ENCODE measurements around the gene CNGA4. TPM values are rescaled to one million over a fixed set of nuclear protein-coding genes. Genes with fewer than 3 reads are reported as not detected.

CNGA4 gene
- total and polyA plus RNA-seq, 2 of the 13 experiments (the other 11 are each of a cell fraction or from before 2014, with no cell fraction given): 0.03 TPM; not detected in 1

GRCh38 chr11:6269994-6270393 is 31.1 kb downstream of the CNGA4 start (continued):
- TF ChIP-seq MNT (IDR thresholded peaks at IDR 0.05) (0 out of 2 replicates have a peak, but pooled peaks have one; percentile 40), ZNF878 (CRISPR knock-in tag; IDR thresholded peaks at IDR 0.05) (no peak), HCFC1 (IDR thresholded peaks at IDR 0.05; ENCODE audit: low read depth, low read length) (no peak), POLR2A (IDR thresholded peaks at IDR 0.05; ENCODE audit: insufficient read depth in 1 of 2, low read depth in 2 of 2, low read length in 2 of 2) (no peak), CTCF (CRISPR knock-in tag; IDR thresholded peaks at IDR 0.05) (peak; percentile 45), ZNF720 (CRISPR knock-in tag; IDR thresholded peaks at IDR 0.05) (no peak), SALL1 (CRISPR knock-in tag; IDR thresholded peaks at IDR 0.05) (no peak), ZSCAN9 (CRISPR knock-in tag; IDR thresholded peaks at IDR 0.05; ENCODE audit: borderline replicate concordance) (no peak), ZBTB7B (CRISPR knock-in tag; IDR thresholded peaks at IDR 0.05) (no peak)
- TF ChIP-seq, protein P1, sequence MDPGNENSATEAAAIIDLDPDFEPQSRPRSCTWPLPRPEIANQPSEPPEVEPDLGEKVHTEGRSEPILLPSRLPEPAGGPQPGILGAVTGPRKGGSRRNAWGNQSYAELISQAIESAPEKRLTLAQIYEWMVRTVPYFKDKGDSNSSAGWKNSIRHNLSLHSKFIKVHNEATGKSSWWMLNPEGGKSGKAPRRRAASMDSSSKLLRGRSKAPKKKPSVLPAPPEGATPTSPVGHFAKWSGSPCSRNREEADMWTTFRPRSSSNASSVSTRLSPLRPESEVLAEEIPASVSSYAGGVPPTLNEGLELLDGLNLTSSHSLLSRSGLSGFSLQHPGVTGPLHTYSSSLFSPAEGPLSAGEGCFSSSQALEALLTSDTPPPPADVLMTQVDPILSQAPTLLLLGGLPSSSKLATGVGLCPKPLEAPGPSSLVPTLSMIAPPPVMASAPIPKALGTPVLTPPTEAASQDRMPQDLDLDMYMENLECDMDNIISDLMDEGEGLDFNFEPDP (CRISPR knock-in tag; conservative IDR thresholded peaks at IDR 0.05): no peak
- TF ChIP-seq, protein P2, sequence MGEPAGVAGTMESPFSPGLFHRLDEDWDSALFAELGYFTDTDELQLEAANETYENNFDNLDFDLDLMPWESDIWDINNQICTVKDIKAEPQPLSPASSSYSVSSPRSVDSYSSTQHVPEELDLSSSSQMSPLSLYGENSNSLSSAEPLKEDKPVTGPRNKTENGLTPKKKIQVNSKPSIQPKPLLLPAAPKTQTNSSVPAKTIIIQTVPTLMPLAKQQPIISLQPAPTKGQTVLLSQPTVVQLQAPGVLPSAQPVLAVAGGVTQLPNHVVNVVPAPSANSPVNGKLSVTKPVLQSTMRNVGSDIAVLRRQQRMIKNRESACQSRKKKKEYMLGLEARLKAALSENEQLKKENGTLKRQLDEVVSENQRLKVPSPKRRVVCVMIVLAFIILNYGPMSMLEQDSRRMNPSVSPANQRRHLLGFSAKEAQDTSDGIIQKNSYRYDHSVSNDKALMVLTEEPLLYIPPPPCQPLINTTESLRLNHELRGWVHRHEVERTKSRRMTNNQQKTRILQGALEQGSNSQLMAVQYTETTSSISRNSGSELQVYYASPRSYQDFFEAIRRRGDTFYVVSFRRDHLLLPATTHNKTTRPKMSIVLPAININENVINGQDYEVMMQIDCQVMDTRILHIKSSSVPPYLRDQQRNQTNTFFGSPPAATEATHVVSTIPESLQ (CRISPR knock-in tag; conservative IDR thresholded peaks at IDR 0.05): no peak
- TF ChIP-seq, protein P3, sequence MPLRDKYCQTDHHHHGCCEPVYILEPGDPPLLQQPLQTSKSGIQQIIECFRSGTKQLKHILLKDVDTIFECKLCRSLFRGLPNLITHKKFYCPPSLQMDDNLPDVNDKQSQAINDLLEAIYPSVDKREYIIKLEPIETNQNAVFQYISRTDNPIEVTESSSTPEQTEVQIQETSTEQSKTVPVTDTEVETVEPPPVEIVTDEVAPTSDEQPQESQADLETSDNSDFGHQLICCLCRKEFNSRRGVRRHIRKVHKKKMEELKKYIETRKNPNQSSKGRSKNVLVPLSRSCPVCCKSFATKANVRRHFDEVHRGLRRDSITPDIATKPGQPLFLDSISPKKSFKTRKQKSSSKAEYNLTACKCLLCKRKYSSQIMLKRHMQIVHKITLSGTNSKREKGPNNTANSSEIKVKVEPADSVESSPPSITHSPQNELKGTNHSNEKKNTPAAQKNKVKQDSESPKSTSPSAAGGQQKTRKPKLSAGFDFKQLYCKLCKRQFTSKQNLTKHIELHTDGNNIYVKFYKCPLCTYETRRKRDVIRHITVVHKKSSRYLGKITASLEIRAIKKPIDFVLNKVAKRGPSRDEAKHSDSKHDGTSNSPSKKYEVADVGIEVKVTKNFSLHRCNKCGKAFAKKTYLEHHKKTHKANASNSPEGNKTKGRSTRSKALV (CRISPR knock-in tag; IDR thresholded peaks at IDR 0.05): no peak
- TF ChIP-seq, protein P4, sequence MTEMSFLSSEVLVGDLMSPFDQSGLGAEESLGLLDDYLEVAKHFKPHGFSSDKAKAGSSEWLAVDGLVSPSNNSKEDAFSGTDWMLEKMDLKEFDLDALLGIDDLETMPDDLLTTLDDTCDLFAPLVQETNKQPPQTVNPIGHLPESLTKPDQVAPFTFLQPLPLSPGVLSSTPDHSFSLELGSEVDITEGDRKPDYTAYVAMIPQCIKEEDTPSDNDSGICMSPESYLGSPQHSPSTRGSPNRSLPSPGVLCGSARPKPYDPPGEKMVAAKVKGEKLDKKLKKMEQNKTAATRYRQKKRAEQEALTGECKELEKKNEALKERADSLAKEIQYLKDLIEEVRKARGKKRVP (CRISPR knock-in tag; IDR thresholded peaks at IDR 0.05): no peak
- TF ChIP-seq, protein P5, sequence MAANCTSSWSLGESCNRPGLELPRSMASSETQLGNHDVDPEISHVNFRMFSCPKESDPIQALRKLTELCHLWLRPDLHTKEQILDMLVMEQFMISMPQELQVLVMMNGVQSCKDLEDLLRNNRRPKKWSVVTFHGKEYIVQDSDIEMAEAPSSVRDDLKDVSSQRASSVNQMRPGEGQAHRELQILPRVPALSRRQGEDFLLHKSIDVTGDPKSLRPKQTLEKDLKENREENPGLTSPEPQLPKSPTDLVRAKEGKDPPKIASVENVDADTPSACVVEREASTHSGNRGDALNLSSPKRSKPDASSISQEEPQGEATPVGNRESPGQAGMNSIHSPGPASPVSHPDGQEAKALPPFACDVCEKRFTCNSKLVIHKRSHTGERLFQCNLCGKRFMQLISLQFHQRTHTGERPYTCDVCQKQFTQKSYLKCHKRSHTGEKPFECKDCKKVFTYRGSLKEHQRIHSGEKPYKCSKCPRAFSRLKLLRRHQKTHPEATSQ (CRISPR knock-in tag; IDR thresholded peaks at IDR 0.05; ENCODE audit: borderline replicate concordance): no peak
